NCI-H2029 treated with DMSO at 0.1 percent for 48 hours (cell line): ENCODE data around the gene UCK2.
"Not testable (repeated sequence)": the region's sequence is repeated elsewhere in the genome, so short reads cannot be mapped to it uniquely, and the experiment has no call there.

Experiments used
- DNase-seq: peaks from one replicate; lab custom pipeline; 2025; lab: John Stamatoyannopoulos, UW

Gene UCK2

GRCh38 chr1:165827268-165828102, at the start of gene UCK2:
TSS of gene UCK2 (plus strand) at chr1:165827614. CDS start at chr1:165827834, 220 bp downstream.
- DNase-seq = no peak

- DNase-seq = not testable (repeated sequence)
These were observed 49.2 kb upstream of the UCK2 start for GRCh38 chr1:165778197-165778596.

GRCh38 chr1:165783519-165783918, 43.9 kb upstream of the UCK2 start:
- not testable (repeated sequence) for DNase-seq

GRCh38 chr1:165787741-165788140, 39.7 kb upstream of the UCK2 start:
- DNase-seq = no peak

GRCh38 chr1:165793951-165794350, 33.5 kb upstream of the UCK2 start:
- no peak for DNase-seq

- no peak for DNase-seq
These were observed 31.5 kb upstream of the UCK2 start for GRCh38 chr1:165795894-165796293.

- DNase-seq = no peak
These were observed 28.0 kb upstream of the UCK2 start for GRCh38 chr1:165799387-165799786.

GRCh38 chr1:165804513-165804912, 22.9 kb upstream of the UCK2 start:
- not testable (repeated sequence) for DNase-seq

GRCh38 chr1:165807613-165808012, 19.8 kb upstream of the UCK2 start:
- no peak for DNase-seq

GRCh38 chr1:165815725-165816124, 11.7 kb upstream of the UCK2 start:
- DNase-seq = no peak

- no peak for DNase-seq
These were observed 11.3 kb upstream of the UCK2 start for GRCh38 chr1:165816157-165816556.

GRCh38 chr1:165816826-165817497, 10.5 kb upstream of the UCK2 start:
- DNase-seq = no peak

GRCh38 chr1:165823552-165824268, 3.7 kb upstream of the UCK2 start:
- no peak for DNase-seq

GRCh38 chr1:165824269-165824643, 3.2 kb upstream of the UCK2 start:
- DNase-seq = no peak

- DNase-seq = no peak
These were observed 698 bp upstream of the UCK2 start for GRCh38 chr1:165826565-165827267.

- no peak for DNase-seq
These were observed 772 bp downstream of the UCK2 start for GRCh38 chr1:165828103-165828668.

- DNase-seq = peak; percentile 31
These were observed 1.4 kb downstream of the UCK2 start for GRCh38 chr1:165828669-165829329.

- DNase-seq = no peak
These were observed 2.5 kb downstream of the UCK2 start for GRCh38 chr1:165829888-165830287.

GRCh38 chr1:165831146-165831545, 3.7 kb downstream of the UCK2 start:
- DNase-seq = no peak

GRCh38 chr1:165832902-165833301, 5.5 kb downstream of the UCK2 start:
- no peak for DNase-seq

- DNase-seq = no peak
These were observed 5.9 kb downstream of the UCK2 start for GRCh38 chr1:165833358-165833757.
